Activated B cell treated with CpG ODN at 0.5 μM for 24 hours (primary cell): ENCODE measurements around the gene CRACR2B. TPM values are rescaled to one million over a fixed set of nuclear protein-coding genes. Genes with fewer than 3 reads are reported as not detected.

Source experiments
- ATAC-seq: fragments of 200-7000 bp; cut with Tn5 transposase; one replicate; pipeline ENCODE4 v1.10.0; 2021; ENCODE audit warnings: low read depth, mild to moderate bottlenecking, moderate library complexity
- CTCF ChIA-PET: fragments of 350-600 bp; sonication (Branson Sonifier 250); formaldehyde crosslinking; loops from one replicate; lab custom pipeline; 2021; ENCODE audit warnings: antibody characterized with exemption; lab: Charles Lee
- POLR2A ChIA-PET: fragments of 350-600 bp; sonication (Branson Sonifier 250); formaldehyde crosslinking; loops from one replicate; lab custom pipeline; 2021; ENCODE audit warnings: antibody characterized with exemption; lab: Charles Lee
- DNase-seq: peaks from one replicate; pipeline ENCODE4 v3.0.0; 2022
- H3K27ac Mint-ChIP-seq: one replicate; pipeline ENCODE4 v1.8.0; 2020; ENCODE audit warnings: mixed read lengths
- H3K27me3 Mint-ChIP-seq: one replicate; pipeline ENCODE4 v1.8.0; 2021; ENCODE audit warnings: mixed read lengths
- H3K36me3 Mint-ChIP-seq: one replicate; pipeline ENCODE4 v1.8.0; 2021; ENCODE audit warnings: low read depth, mixed read lengths
- H3K4me1 Mint-ChIP-seq: one replicate; pipeline ENCODE4 v1.8.0; 2021; ENCODE audit warnings: mixed read lengths
- H3K4me3 Mint-ChIP-seq: one replicate; pipeline ENCODE4 v1.8.0; 2020; ENCODE audit warnings: mild to moderate bottlenecking, mixed read lengths
- H3K9me3 Mint-ChIP-seq: one replicate; pipeline ENCODE4 v1.8.0; 2020; ENCODE audit warnings: mixed read lengths
- CTCF ChIP-seq: fragments of 200-600 bp; IDR thresholded peaks from one replicate; pipeline ENCODE4 v1.8.0; 2022; ENCODE audit warnings: antibody characterized with exemption, mild to moderate bottlenecking
- intact Hi-C: fragments of 100-400 bp; cut with micrococcal nuclease; formaldehyde crosslinking; loops from one replicate; pipeline ENCODE4 v1.15.1; 2024
- total RNA-seq: library from RNA; stranded (reverse); gene quantifications from 2 replicates; pipeline ENCODE4 v1.2.3, GENCODE V29; 2022

CRACR2B gene
- total RNA-seq, 1 donor from 2014 or later: 4.5 TPM

- Mint-ChIP-seq H3K27ac (no peak overlapping the region), H3K36me3 (peaks cover 22% of the 10 kb centered on the region), H3K9me3 (no peaks in the 10 kb centered on the region), H3K4me3 (no peak overlapping the region), H3K27me3 (no peaks in the 10 kb centered on the region), H3K4me1 (peaks cover 19% of the 10 kb centered on the region)
- POLR2A ChIA-PET: interaction anchor here (1.3 to 5.6 kb wide), 4 partner anchors 9 to 21 kb away, joined by 4 to 104 read pairs (median 66); partner anchors contain the start of genes CD151, CRACR2B, POLR2L and RPLP2
- no peak for TF ChIP-seq CTCF
- intact Hi-C loops: no loop called here
- ATAC-seq (no peak), DNase-seq (no peak)
- CTCF ChIA-PET: no interaction called here
Observed at GRCh38 chr11:821512-822371, 6.0 kb upstream of the CRACR2B start.

GRCh38 chr11:823441-824291, 4.1 kb upstream of the CRACR2B start:
- intact Hi-C loops: no loop called here
- peaks cover 30% of the 10 kb centered on the region for H3K4me1 Mint-ChIP-seq
- ChIA-PET CTCF (no interaction called here), POLR2A (interaction anchor here (0.6 kb wide), 1 partner anchor 13 kb away, joined by 4 read pairs; no protein-coding TSS in a partner anchor)
- H3K36me3 Mint-ChIP-seq: peaks cover 22% of the 10 kb centered on the region
- DNase-seq: no peak
- no peak overlapping the region for H3K4me3 Mint-ChIP-seq
- ATAC-seq: no peak
- peaks cover 3% of the 10 kb centered on the region for H3K27me3 Mint-ChIP-seq
- H3K9me3 Mint-ChIP-seq: no peaks in the 10 kb centered on the region
- no peak overlapping the region for H3K27ac Mint-ChIP-seq
- TF ChIP-seq CTCF: no peak

GRCh38 chr11:824292-824880, 3.3 kb upstream of the CRACR2B start:
- Mint-ChIP-seq H3K27me3 (peaks cover 3% of the 10 kb centered on the region), H3K36me3 (peaks cover 22% of the 10 kb centered on the region), H3K4me3 (no peak overlapping the region), H3K4me1 (peaks cover 37% of the 10 kb centered on the region), H3K9me3 (no peaks in the 10 kb centered on the region), H3K27ac (no peak overlapping the region)
- TF ChIP-seq CTCF: no peak
- ChIA-PET POLR2A (interaction anchor here (0.8 to 2.7 kb wide), 2 partner anchors 18 to 48 kb away, joined by 3 to 6 read pairs; partner anchors contain the start of genes POLR2L and TSPAN4), CTCF (no interaction called here)
- ATAC-seq (no peak), DNase-seq (no peak)
- intact Hi-C loops: no loop called here

GRCh38 chr11:824942-825341, 2.8 kb upstream of the CRACR2B start:
- intact Hi-C loops: no loop called here
- no peak for ATAC-seq
- H3K27ac Mint-ChIP-seq: no peak overlapping the region
- peaks cover 22% of the 10 kb centered on the region for H3K36me3 Mint-ChIP-seq
- no peak overlapping the region for H3K4me3 Mint-ChIP-seq
- TF ChIP-seq CTCF: no peak
- no peak for DNase-seq
- peaks cover 41% of the 10 kb centered on the region for H3K4me1 Mint-ChIP-seq
- CTCF ChIA-PET: no interaction called here
- H3K9me3 Mint-ChIP-seq: no peaks in the 10 kb centered on the region
- H3K27me3 Mint-ChIP-seq: peaks cover 3% of the 10 kb centered on the region
- POLR2A ChIA-PET: interaction anchor here (0.8 to 2.7 kb wide), 2 partner anchors 17 to 48 kb away, joined by 3 to 6 read pairs; partner anchors contain the start of genes POLR2L and TSPAN4
